HG02885 (cell line): ENCODE measurements around the gene IQCK.

Source experiments
- ATAC-seq: cut with Tn5 transposase; IDR thresholded peaks from one replicate; pipeline ENCODE4 v1.9.1; 2021; ENCODE audit warnings: mild to moderate bottlenecking; ENCODE audit not compliant: unreplicated experiment, poor library complexity

The IQCK gene

GRCh38 chr16:19698480-19699465 lies 19.3 kb upstream of the IQCK start:
- no peak for ATAC-seq

GRCh38 chr16:19699472-19699871 lies 18.6 kb upstream of the IQCK start:
- no peak for ATAC-seq

GRCh38 chr16:19700319-19700781 lies 17.7 kb upstream of the IQCK start:
- no peak for ATAC-seq

- ATAC-seq, result no peak
Measured at GRCh38 chr16:19701091-19701490, 17.0 kb upstream of the IQCK start.

GRCh38 chr16:19703172-19703889 lies 14.7 kb upstream of the IQCK start:
- no peak for ATAC-seq

- no peak for ATAC-seq
Measured at GRCh38 chr16:19704321-19705145, 13.5 kb upstream of the IQCK start.

- ATAC-seq, result no peak
Measured at GRCh38 chr16:19705146-19705501, 12.9 kb upstream of the IQCK start.

- ATAC-seq, result no peak
Measured at GRCh38 chr16:19705843-19706242, 12.2 kb upstream of the IQCK start.

- no peak for ATAC-seq
Measured at GRCh38 chr16:19706846-19707245, 11.2 kb upstream of the IQCK start.

- no peak for ATAC-seq
Measured at GRCh38 chr16:19707569-19708295, 10.3 kb upstream of the IQCK start.

GRCh38 chr16:19708296-19709205 lies 9.5 kb upstream of the IQCK start:
- ATAC-seq, result no peak

GRCh38 chr16:19709381-19710136 lies 8.5 kb upstream of the IQCK start:
- no peak for ATAC-seq

GRCh38 chr16:19710191-19710908 lies 7.7 kb upstream of the IQCK start:
- no peak for ATAC-seq

- ATAC-seq, result no peak
Measured at GRCh38 chr16:19710991-19711545, 7.0 kb upstream of the IQCK start.

- ATAC-seq, result no peak
Measured at GRCh38 chr16:19711643-19712042, 6.4 kb upstream of the IQCK start.

- no peak for ATAC-seq
Measured at GRCh38 chr16:19712418-19713058, 5.5 kb upstream of the IQCK start.

GRCh38 chr16:19713697-19714096 lies 4.4 kb upstream of the IQCK start:
- no peak for ATAC-seq
